Stimulated activated CD8-positive, alpha-beta memory T cell treated with anti-CD3 and anti-CD28 coated beads, Interleukin-4, amount 100 ng/mL, for 48 hours (primary cell): ENCODE measurements around the gene RRAGC.
"Not testable (repeated sequence)": the region's sequence is repeated elsewhere in the genome, so short reads cannot be mapped to it uniquely, and the experiment has no call there.

ENCODE experiments used
- DNase-seq: peaks from one replicate; pipeline ENCODE4 v3.0.0-alpha.2; 2020

RRAGC gene

DNA sequence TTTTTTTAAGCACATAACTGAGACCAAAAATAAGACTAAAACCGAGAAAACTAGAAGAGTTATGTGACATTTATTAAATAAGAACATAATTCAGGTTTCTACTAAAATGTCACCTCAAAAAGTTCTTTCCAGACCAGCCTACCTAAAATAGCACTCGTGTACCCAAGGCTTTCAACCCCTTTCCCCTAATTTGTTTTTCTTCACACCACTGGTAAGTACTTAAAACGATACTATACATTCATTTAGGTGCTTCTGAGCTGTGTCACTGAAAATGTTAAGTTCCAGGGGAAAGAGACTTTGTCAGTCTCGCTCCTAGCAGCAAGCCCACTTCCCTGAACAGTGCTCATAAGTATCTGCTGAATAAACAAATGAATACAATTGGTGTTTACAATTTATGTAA is 6.8 kb downstream of the RRAGC start:
- no peak for DNase-seq

DNA sequence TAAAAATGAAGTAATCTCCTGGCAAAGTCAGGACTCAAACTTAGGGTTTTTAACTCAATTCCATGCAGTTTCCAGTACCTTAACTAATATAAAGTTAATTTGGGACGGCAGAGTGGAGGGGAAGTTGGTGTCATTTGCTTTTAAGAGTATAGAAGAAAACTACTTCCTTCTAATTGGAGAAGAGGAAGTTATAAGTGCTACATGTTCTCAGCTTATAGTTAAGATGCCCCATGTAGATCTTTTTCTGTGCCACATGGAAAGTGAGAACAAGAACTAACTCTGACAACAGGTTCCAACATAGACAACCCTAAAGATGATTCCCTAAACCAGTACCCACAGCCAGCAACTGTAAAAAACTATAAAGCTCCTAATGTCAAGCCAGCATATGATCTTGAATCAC is 11.5 kb downstream of the RRAGC start:
- DNase-seq, result no peak

DNA sequence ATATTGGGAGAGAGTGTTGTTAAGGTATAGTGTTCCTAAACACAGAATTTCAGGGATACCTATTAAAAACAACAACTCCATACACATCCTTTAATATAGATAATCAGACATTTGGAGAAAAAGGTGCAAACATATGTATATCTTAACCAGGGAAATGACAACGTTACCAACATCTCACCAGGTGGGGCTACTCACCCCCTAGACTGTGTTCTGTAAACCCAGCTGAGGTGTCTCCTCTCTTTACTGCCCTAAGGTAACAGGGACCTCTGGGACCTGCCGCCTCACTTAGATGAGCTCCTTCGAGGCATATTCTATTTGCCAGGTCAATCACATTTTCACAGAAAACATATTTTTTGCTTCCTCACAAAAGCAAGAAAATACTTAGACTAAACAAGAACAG is 13.4 kb downstream of the RRAGC start:
- no peak for DNase-seq

GRCh38 chr1:38845088-38845487 is 14.5 kb downstream of the RRAGC start:
- DNase-seq, result not testable (repeated sequence)

DNA sequence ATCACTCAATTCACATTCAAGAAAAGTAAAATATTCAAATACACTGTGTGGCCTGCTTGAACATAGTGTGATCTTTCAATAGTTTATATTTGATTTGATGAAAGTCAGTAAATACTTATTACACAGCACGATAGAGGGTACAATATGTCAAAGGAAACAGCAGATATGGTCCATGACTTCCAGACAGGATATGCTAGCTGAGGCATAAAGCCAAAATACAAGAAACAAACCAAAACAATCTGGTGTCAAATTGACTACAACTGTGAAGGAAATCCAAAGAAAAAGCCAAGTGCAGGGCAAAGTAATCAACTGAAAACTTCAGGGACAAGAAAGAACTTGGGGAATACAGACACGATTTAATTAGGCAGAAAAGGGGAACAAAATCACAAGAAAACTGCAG is 19.3 kb downstream of the RRAGC start:
- no peak for DNase-seq

GRCh38 chr1:38839363-38839762 is 20.2 kb downstream of the RRAGC start:
- no peak for DNase-seq

DNA sequence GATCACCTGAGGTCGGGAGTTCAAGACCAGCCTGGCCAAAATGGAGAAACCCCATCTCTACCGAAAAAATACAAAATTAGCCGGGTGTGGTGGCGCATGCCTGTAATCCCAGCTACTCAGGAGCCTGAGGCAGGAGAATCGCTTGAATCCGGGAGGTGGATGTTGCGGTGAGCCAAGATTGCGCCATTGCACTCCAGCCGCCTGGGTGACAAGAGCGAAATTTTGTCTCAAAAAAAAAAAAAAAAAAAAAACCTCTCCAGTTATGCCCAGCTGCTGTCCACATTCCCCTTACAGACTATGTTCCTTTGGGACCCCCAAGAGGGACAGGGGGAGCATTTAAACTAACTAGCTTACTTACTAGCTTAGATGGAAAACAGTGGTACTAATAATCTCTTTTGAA is 23.3 kb downstream of the RRAGC start:
- not testable (repeated sequence) for DNase-seq

DNA sequence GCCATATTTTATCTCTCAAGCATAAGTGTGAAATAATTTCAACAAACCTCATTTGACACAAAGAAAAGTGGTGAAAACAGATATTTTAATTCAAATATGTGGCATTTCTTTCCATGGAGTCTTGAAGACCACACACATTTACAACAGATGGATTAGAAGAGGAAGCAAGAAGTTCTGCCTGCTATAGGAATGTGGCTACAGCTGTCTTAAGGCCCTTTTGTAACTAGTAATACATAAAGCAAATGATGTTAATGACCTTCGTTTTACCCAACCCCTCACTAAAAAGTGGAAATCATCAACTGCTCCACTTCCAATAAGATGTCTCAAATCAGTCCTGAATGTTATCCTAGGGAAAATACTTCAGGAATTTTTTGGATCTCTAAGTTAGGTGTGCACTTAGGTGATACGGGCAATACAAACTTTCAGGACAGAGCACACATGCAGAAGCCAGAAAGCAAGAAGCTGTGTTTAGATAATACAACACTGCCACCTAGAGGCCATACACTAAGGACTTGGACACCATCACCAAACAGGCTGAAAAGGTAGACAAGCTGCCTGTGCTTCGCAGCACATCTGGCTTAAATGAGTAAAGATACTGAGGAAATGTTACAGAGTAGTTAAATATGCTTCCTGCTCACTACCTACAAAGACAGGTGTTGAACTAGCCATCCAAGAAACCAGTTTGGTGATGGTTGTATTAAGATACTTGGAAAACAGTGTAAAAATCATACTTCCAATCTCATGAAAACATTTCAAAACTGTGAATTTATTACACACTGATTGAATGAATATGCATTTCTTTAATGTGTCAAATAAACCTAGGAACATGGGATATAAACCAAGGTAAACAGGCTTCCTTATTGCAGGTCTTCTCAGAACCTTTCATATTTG is 24.4 kb downstream of the RRAGC start:
- DNase-seq, result no peak

- DNase-seq, result no peak
Measured at GRCh38 chr1:38834221-38834782, 25.3 kb downstream of the RRAGC start.

DNA sequence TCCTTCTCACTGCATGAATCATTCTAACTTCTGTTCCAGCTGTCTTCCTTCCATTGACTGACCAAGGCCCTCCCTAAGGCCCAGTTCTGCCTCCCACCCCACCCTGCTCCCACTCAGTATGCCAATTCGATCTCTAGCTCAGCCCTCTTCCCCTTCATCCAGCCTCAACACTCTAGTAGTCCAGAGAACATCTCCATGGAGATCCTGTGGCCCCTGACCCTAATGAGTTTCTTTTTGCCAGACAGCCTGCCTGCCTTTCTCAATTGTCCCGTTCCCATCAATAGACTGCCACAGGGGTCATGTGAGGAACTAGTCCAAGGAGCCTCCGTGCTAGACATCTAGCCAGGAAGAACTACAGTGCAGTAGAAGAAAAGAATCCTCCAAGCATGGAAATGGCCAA is 26.4 kb downstream of the RRAGC start:
- DNase-seq, result no peak

- no peak for DNase-seq
Measured at GRCh38 chr1:38832370-38832734, 27.2 kb downstream of the RRAGC start.

DNA sequence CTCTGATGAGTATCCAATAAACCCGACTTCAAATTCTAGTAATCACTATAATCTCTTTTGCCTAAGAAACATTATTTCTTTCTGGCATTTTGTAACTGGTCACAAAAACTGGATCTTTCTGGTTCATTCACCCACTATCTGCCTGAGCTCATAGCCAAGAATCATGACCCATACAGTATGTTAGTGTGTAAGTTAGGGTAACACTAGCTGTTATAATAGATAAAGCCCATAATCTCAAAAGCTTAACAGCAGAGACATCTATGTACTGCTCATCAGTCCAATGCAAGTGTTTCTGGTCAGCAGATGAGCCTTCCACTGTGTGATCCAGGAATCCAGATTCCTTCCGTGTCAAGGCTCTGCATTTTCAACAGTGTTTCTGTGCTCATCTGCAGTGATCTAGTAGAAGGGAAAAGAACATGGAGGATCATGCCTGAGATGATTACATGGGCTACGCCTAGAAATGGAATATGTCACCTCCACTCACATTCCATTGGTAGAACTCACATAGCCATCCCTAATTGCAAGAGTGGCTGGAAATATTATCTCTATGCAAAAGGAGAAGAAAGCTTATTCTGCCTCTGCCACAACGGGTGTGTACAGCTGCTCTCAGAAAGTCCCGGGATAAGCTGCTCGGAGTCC is 27.7 kb downstream of the RRAGC start:
- no peak for DNase-seq

DNA sequence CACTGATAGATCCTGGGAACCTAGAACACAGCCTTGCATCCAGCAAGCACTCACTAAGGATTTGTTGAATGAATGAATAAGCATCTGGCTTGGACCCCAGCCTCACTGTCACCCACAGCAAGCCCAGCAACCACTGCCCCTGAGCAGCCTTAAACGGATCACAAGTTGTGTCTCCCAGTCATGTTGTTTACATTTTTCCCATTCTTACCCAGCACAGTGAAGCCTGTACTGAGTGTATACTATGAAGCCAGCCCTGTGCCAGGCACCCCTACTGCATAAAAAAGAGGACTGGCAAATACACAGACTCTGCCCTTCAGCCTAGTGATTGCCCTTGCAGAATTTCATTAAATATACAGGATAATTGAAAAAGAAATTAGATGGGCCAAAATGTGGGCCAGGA is 30.2 kb downstream of the RRAGC start:
- DNase-seq, result no peak

DNA sequence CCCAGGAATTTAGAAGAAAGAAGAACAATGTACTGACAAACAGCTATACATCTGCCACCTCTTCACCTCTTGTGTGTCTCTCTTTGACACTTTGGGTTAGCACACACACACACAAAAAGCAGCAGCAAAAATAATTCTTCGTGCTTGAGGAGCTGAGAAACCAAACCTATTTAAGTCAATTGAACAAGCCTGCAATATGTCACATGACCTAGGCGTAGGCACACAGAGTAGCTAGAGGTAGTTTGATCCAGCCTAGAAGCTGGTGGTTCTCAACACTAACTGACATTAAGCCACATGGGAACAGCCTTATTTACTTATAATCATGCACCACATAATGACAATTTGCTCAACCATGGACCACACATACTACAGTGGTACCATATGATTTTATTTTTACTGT is 32.3 kb downstream of the RRAGC start:
- DNase-seq, result no peak

- no peak for DNase-seq
Measured at GRCh38 chr1:38826886-38827285, 32.7 kb downstream of the RRAGC start.

GRCh38 chr1:38826262-38826661 is 33.3 kb downstream of the RRAGC start:
- DNase-seq, result no peak

- no peak for DNase-seq
Measured at GRCh38 chr1:38820860-38821259, 38.7 kb downstream of the RRAGC start.

DNA sequence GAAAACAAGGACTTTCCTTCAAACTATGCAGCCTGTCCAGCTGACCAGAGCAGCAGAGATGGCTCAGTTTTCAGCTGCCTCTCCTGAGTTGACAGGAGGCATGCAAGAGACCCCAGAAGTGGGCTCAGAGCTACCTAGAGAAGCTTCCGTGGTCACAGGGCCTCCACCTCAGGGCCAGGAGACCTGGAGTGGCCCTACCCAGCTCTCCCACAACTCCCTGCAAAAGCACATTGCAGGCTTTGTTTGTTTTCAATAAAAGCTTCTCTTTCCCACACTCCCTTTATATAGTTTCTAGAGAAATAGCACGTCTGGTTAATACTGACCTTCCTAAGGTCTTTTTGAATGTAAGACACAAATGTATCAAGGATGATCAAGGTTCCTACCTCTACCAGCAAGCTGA is 40.1 kb downstream of the RRAGC start:
- no peak for DNase-seq

GRCh38 chr1:38819040-38819439 is 40.5 kb downstream of the RRAGC start:
- DNase-seq, result no peak

- DNase-seq, result peak; percentile 77
Measured at GRCh38 chr1:38818175-38818976, 41.2 kb downstream of the RRAGC start.

GRCh38 chr1:38817267-38818174 is 42.1 kb downstream of the RRAGC start:
- no peak for DNase-seq

- DNase-seq, result peak; percentile 36
Measured at GRCh38 chr1:38815903-38816627, 43.5 kb downstream of the RRAGC start.
